ENCODE data around the gene FYCO1.

The FYCO1 gene

GRCh38 chr3:45915059-45915439 lies 80.6 kb downstream of the FYCO1 start:
- no peak for TF ChIP-seq CTCF (IDR thresholded peaks at IDR 0.05; ENCODE audit: low read depth, low read length)
- peaks cover 12% of the 10 kb centered on the region for H3K36me3 ChIP-seq

GRCh38 chr3:45914362-45915058 lies 81.1 kb downstream of the FYCO1 start:
- H3K27me3 ChIP-seq (ENCODE audit: insufficient read depth, low read depth, severe bottlenecking) = no peaks in the 10 kb centered on the region
- H3K27ac ChIP-seq = no peak overlapping the region
- no peak for DNase-seq
- H3K9me3 ChIP-seq (ENCODE audit: severe bottlenecking) = no peaks in the 10 kb centered on the region
- peaks cover 7% of the 10 kb centered on the region for H3K36me3 ChIP-seq
- no peak overlapping the region for H3K4me3 ChIP-seq (ENCODE audit: low read depth, low read length)
- no peak for TF ChIP-seq CTCF (IDR thresholded peaks at IDR 0.05; ENCODE audit: low read depth, low read length)

More at GRCh38 chr3:45915059-45915439, 80.6 kb downstream of the FYCO1 start:
- no peak overlapping the region for H3K27ac ChIP-seq
- H3K4me3 ChIP-seq (ENCODE audit: low read depth, low read length) = no peak overlapping the region
- H3K9me3 ChIP-seq (ENCODE audit: severe bottlenecking) = no peaks in the 10 kb centered on the region
- no peaks in the 10 kb centered on the region for H3K27me3 ChIP-seq (ENCODE audit: insufficient read depth, low read depth, severe bottlenecking)
- DNase-seq = no peak

GRCh38 chr3:45912435-45912834 lies 83.2 kb downstream of the FYCO1 start:
- H3K36me3 ChIP-seq = no peaks in the 10 kb centered on the region
- H3K4me3 ChIP-seq (ENCODE audit: low read depth, low read length) = no peak overlapping the region
- TF ChIP-seq CTCF (IDR thresholded peaks at IDR 0.05; ENCODE audit: low read depth, low read length) = no peak
- no peak for DNase-seq
- H3K27ac ChIP-seq = no peak overlapping the region
- H3K27me3 ChIP-seq (ENCODE audit: insufficient read depth, low read depth, severe bottlenecking) = no peaks in the 10 kb centered on the region
- H3K9me3 ChIP-seq (ENCODE audit: severe bottlenecking) = no peaks in the 10 kb centered on the region

- Histone ChIP-seq H3K4me3 (ENCODE audit: low read depth, low read length) (no peak overlapping the region), H3K9me3 (ENCODE audit: severe bottlenecking) (no peaks in the 10 kb centered on the region), H3K27me3 (ENCODE audit: insufficient read depth, low read depth, severe bottlenecking) (no peaks in the 10 kb centered on the region), H3K36me3 (no peaks in the 10 kb centered on the region), H3K27ac (no peak overlapping the region)
- DNase-seq = no peak
- TF ChIP-seq CTCF (IDR thresholded peaks at IDR 0.05; ENCODE audit: low read depth, low read length) = no peak
Observed at GRCh38 chr3:45911511-45912226, 84.0 kb downstream of the FYCO1 start.

GRCh38 chr3:45910892-45911291 lies 84.7 kb downstream of the FYCO1 start:
- Histone ChIP-seq H3K9me3 (ENCODE audit: severe bottlenecking) (no peaks in the 10 kb centered on the region), H3K36me3 (no peaks in the 10 kb centered on the region), H3K27ac (no peak overlapping the region), H3K27me3 (ENCODE audit: insufficient read depth, low read depth, severe bottlenecking) (no peaks in the 10 kb centered on the region), H3K4me3 (ENCODE audit: low read depth, low read length) (no peak overlapping the region)
- TF ChIP-seq CTCF (IDR thresholded peaks at IDR 0.05; ENCODE audit: low read depth, low read length) = no peak
- DNase-seq = no peak

Measured in WERI-Rb-1 (cell line).